Ishikawa (cell line): Measurements from ENCODE around the gene CYP27A1.
A peak's percentile ranks its signal among the peaks of the same experiment; 100 is the strongest.

Source experiments
- CEBPB ChIP-seq: IDR thresholded peaks from 2 replicates; pipeline ENCODE4 v1.6.1; 2012
- CREB1 ChIP-seq: IDR thresholded peaks from 2 replicates; pipeline ENCODE4 v1.6.1; 2012; ENCODE audit warnings: low read depth
- EGR1 ChIP-seq: IDR thresholded peaks from 2 replicates; pipeline ENCODE4 v1.6.1; 2012
- EP300 ChIP-seq: IDR thresholded peaks from 2 replicates; pipeline ENCODE4 v1.6.1; 2012; ENCODE audit warnings: borderline replicate concordance
- FOXM1 ChIP-seq: IDR thresholded peaks from 2 replicates; pipeline ENCODE4 v1.6.1; 2012; ENCODE audit warnings: low read depth, borderline replicate concordance
- NFIC ChIP-seq: IDR thresholded peaks from 2 replicates; pipeline ENCODE4 v1.6.1; 2012
- RAD21 ChIP-seq: IDR thresholded peaks from 2 replicates; pipeline ENCODE4 v1.6.1; 2012; ENCODE audit warnings: low read depth
- TAF1 ChIP-seq: IDR thresholded peaks from 2 replicates; pipeline ENCODE4 v1.6.1; 2012; ENCODE audit warnings: low read depth, mild to moderate bottlenecking
- TCF12 ChIP-seq: IDR thresholded peaks from 2 replicates; pipeline ENCODE4 v1.6.1; 2012; ENCODE audit warnings: low read depth
- TEAD4 ChIP-seq: IDR thresholded peaks from 2 replicates; pipeline ENCODE4 v1.6.1; 2012
- YY1 ChIP-seq: IDR thresholded peaks from 2 replicates; pipeline ENCODE4 v1.6.1; 2012; ENCODE audit warnings: low read depth
- ZBTB7A ChIP-seq: IDR thresholded peaks from 2 replicates; pipeline ENCODE4 v1.6.1; 2012; ENCODE audit warnings: low read depth
- TF ChIP-seq, protein P1 (sequence below): IDR thresholded peaks from 2 replicates; pipeline ENCODE4 v1.6.1; 2012
- TF ChIP-seq, protein P2 (sequence below): IDR thresholded peaks from 2 replicates; pipeline ENCODE4 v1.6.1; 2012; ENCODE audit warnings: low read depth, mild to moderate bottlenecking
- TF ChIP-seq, protein P3 (sequence below): IDR thresholded peaks from 2 replicates; pipeline ENCODE4 v1.6.1; 2012

The CYP27A1 gene

GRCh38 chr2:218780046-218780445, 1.9 kb upstream of the CYP27A1 start:
- TF ChIP-seq TEAD4 (no peak), TAF1 (no peak), TCF12 (no peak), ZBTB7A (no peak), RAD21 (no peak), YY1 (no peak), NFIC (no peak), EP300 (no peak), CEBPB (no peak), FOXM1 (no peak), CREB1 (no peak), EGR1 (no peak)
- TF ChIP-seq, protein P1, sequence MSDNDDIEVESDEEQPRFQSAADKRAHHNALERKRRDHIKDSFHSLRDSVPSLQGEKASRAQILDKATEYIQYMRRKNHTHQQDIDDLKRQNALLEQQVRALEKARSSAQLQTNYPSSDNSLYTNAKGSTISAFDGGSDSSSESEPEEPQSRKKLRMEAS: no peak
- TF ChIP-seq, protein P2, sequence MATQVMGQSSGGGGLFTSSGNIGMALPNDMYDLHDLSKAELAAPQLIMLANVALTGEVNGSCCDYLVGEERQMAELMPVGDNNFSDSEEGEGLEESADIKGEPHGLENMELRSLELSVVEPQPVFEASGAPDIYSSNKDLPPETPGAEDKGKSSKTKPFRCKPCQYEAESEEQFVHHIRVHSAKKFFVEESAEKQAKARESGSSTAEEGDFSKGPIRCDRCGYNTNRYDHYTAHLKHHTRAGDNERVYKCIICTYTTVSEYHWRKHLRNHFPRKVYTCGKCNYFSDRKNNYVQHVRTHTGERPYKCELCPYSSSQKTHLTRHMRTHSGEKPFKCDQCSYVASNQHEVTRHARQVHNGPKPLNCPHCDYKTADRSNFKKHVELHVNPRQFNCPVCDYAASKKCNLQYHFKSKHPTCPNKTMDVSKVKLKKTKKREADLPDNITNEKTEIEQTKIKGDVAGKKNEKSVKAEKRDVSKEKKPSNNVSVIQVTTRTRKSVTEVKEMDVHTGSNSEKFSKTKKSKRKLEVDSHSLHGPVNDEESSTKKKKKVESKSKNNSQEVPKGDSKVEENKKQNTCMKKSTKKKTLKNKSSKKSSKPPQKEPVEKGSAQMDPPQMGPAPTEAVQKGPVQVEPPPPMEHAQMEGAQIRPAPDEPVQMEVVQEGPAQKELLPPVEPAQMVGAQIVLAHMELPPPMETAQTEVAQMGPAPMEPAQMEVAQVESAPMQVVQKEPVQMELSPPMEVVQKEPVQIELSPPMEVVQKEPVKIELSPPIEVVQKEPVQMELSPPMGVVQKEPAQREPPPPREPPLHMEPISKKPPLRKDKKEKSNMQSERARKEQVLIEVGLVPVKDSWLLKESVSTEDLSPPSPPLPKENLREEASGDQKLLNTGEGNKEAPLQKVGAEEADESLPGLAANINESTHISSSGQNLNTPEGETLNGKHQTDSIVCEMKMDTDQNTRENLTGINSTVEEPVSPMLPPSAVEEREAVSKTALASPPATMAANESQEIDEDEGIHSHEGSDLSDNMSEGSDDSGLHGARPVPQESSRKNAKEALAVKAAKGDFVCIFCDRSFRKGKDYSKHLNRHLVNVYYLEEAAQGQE: no peak
- TF ChIP-seq, protein P3, sequence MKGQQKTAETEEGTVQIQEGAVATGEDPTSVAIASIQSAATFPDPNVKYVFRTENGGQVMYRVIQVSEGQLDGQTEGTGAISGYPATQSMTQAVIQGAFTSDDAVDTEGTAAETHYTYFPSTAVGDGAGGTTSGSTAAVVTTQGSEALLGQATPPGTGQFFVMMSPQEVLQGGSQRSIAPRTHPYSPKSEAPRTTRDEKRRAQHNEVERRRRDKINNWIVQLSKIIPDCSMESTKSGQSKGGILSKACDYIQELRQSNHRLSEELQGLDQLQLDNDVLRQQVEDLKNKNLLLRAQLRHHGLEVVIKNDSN: no peak

DNA sequence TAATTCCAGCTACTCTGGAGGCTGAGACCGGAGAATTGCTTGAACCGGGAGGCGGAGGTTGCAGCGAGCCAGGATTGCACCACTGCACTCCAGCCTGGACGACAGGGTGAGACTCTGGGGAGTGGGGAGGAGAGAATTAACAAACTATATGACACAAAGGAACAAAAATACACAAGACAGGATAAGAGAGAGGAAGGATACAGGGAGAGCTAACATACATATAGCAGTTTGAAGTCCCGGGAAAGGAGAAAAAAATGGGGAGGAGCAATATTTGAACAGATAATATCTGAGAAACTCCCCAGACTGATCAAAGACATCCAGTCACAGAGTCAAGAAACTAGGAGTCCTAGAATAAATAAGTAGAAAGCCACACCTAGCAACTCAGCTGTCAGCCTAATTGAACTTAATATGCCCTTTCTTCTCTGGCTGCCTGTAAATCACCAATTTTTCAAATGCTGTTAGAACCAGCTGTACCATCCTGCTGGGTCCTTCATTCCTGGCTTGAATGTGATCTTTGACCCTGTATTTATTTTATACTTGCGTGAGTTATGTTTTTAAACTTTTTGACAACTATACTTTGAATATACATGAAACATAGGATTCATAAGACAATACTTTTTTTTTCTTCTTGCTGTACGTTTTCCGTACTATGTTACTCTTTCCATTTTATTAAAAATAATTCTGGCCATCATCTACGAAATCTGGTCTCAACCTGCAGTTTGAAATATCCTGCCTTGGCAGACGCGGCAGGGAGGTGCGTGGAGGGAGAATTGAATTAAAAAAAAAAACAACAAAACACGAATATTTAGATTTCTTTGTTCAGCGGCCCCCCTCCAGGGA, 876 bp upstream of the CYP27A1 start:
- TF ChIP-seq EP300: no peak
- no peak for TF ChIP-seq RAD21
- TF ChIP-seq ZBTB7A: no peak
- TF ChIP-seq, protein P2: no peak
- TF ChIP-seq, protein P3: no peak
- no peak for TF ChIP-seq YY1
- TF ChIP-seq TCF12: no peak
- TF ChIP-seq NFIC: no peak
- TF ChIP-seq, protein P1: no peak
- TF ChIP-seq FOXM1: no peak
- no peak for TF ChIP-seq CREB1

GRCh38 chr2:218782528-218782844, 539 bp downstream of the CYP27A1 start:
- TF ChIP-seq CREB1: no peak
- no peak for TF ChIP-seq ZBTB7A
- no peak for TF ChIP-seq EP300
- no peak for TF ChIP-seq TEAD4

GRCh38 chr2:218783688-218784087, 1.7 kb downstream of the CYP27A1 start:
- TF ChIP-seq TAF1: no peak
- TF ChIP-seq, protein P2: no peak
- TF ChIP-seq CREB1: no peak
- TF ChIP-seq ZBTB7A: no peak
- no peak for TF ChIP-seq NFIC
- no peak for TF ChIP-seq EGR1
- TF ChIP-seq EP300: no peak

DNA sequence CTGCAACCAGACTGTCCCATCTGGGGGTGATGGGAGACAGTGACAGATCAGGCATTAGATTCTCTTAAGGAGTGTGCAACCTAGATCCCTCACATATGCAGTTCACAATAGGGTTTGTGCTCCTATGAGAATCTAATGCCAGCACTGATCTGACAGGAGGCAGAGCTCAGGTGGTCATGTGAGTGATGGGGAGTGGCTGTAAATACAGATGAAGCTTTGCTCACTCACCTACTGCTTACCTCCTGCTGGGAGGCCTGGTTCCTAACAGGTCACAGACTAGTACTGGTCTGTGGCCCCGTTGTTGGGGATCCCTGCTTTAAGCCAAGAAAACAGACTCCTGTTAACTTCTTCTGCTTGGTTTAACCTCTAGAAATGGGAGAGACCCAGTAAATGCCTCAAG, 3.2 kb downstream of the CYP27A1 start:
- TF ChIP-seq EGR1: no peak
- TF ChIP-seq, protein P3: peak; percentile 36; the same call in 1 of the 2 replicates
